Esophagus squamous epithelium (tissue), 4 donors: ENCODE results near the gene GJA8.
"Not testable (repeated sequence)": the region's sequence is repeated elsewhere in the genome, so short reads cannot be mapped to it uniquely, and the experiment has no call there.

Experiments
- CTCF ChIP-seq, 6 experiments: fragments of 450-650 bp in 4 of 6; fragments of 200-600 bp in 2 of 6; sonication (generic) in 2 of 6; IDR thresholded peaks; one replicate each; pipeline ENCODE4 v1.5.1; 2016 to 2019; ENCODE audit warnings: antibody characterized with exemption in 6 of 6, mild to moderate bottlenecking in 4 of 6, moderate library complexity in 4 of 6
- POLR2A ChIP-seq, 4 donors: fragments of 450-650 bp; IDR thresholded peaks; one replicate each; pipeline ENCODE4 v1.6.1; 2017; ENCODE audit warnings: antibody characterized with exemption in 4 of 4, mild to moderate bottlenecking in 4 of 4, moderate library complexity in 3 of 4

GRCh38 chr1:147927215-147927614 is 24.6 kb downstream of the GJA8 start:
- not testable (repeated sequence) for TF ChIP-seq CTCF, POLR2A (IDR thresholded peaks at IDR 0.05)
